NT2/D1 (cell line): ENCODE measurements around the gene B3GALT5.

Experiments
- SUZ12 ChIP-seq: IDR thresholded peaks from 2 replicates; pipeline ENCODE4 v1.6.1; 2011; ENCODE audit not compliant: insufficient read length, insufficient read depth; ENCODE audit errors: extremely low read depth
- YY1 ChIP-seq: IDR thresholded peaks from 2 replicates; pipeline ENCODE4 v1.6.1; 2011; ENCODE audit not compliant: insufficient read length, insufficient read depth
- ZNF274 ChIP-seq: IDR thresholded peaks from 2 replicates; pipeline ENCODE4 v1.6.1; 2011; ENCODE audit warnings: mild to moderate bottlenecking, low read depth, low read length

DNA sequence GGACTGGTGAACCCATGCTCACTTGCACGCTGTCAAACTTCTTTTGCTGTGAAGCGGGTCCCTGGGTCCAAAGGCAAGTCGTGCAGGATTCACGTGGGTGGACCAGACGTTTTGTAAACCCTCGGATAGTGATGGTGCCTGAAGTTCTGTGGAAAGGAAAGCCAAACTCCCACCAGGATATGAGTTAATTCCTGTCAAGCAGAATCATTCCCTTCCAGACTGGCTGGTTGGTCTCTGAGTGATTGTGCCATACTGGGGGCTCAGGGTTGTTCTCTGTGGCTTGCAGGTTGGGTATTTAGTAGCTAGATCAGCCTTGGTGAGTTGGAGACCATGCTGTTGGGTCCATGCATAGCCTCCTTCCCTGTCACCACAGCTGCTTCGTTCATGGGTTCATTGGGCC, 99.5 kb downstream of the B3GALT5 start:
- no peak for TF ChIP-seq YY1
- TF ChIP-seq ZNF274: no peak
- TF ChIP-seq SUZ12: no peak
